Lower leg skin (tissue), 3 donors: ENCODE data around the gene DLGAP1.

Experiments used
- CTCF ChIP-seq, 3 donors: fragments of 450-650 bp; IDR thresholded peaks; one replicate each; pipeline ENCODE4 v1.5.1; 2016; ENCODE audit warnings: antibody characterized with exemption in 3 of 3, mild to moderate bottlenecking in 3 of 3, moderate library complexity in 2 of 3
- POLR2A ChIP-seq, 2 donors: fragments of 450-650 bp; IDR thresholded peaks; one replicate each; pipeline ENCODE4 v1.6.1; 2016 to 2017; ENCODE audit warnings: antibody characterized with exemption in 2 of 2, mild to moderate bottlenecking in 1 of 2, moderate library complexity in 1 of 2

DNA sequence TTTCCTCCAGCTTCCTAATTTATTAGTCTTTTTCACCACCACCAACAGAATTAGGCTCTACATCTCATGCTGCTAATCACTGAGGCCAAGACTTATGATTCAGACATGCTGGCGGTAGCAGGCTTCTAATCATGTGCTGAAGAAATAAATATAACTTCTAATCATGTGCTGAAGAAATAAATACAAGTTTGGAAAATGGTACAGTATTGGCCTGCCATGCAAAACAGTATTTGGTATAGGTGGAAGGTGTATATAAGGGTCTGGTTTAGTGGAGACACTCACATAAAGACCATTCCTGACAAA, 764.4 kb downstream of the DLGAP1 start:
- no peak for TF ChIP-seq CTCF (IDR thresholded peaks at IDR 0.05)
- TF ChIP-seq POLR2A (IDR thresholded peaks at IDR 0.05): no peak
